GM19463 (cell line): ENCODE results near the gene ANKRD23.
"Not testable (repeated sequence)": the region's sequence is repeated elsewhere in the genome, so short reads cannot be mapped to it uniquely, and the experiment has no call there.

Source experiments
- ATAC-seq: cut with Tn5 transposase; IDR thresholded peaks from one replicate; pipeline ENCODE4 v1.9.1; 2021; ENCODE audit warnings: mild to moderate bottlenecking, moderate library complexity; ENCODE audit not compliant: unreplicated experiment

Gene ANKRD23

GRCh38 chr2:96864343-96865091 lies 20.7 kb upstream of the ANKRD23 start:
- ATAC-seq, result no peak

- ATAC-seq, result no peak
Observed at GRCh38 chr2:96863575-96864342, 19.9 kb upstream of the ANKRD23 start.

- ATAC-seq, result not testable (repeated sequence)
Observed at GRCh38 chr2:96863056-96863455, 19.2 kb upstream of the ANKRD23 start.

GRCh38 chr2:96861074-96861473 lies 17.3 kb upstream of the ANKRD23 start:
- ATAC-seq, result no peak

GRCh38 chr2:96860065-96861029 lies 16.5 kb upstream of the ANKRD23 start:
- no peak for ATAC-seq

GRCh38 chr2:96859681-96860064 lies 15.9 kb upstream of the ANKRD23 start:
- no peak for ATAC-seq

GRCh38 chr2:96859099-96859649 lies 15.4 kb upstream of the ANKRD23 start:
- no peak for ATAC-seq

- ATAC-seq, result peak; percentile 93
Observed at GRCh38 chr2:96857667-96858372, 14.0 kb upstream of the ANKRD23 start, which contains the start of gene ANKRD39. Gene ANKRD39 (minus strand): TSS chr2:96858016. CDS start chr2:96857987, 29 bp downstream.

- ATAC-seq, result no peak
Observed at GRCh38 chr2:96856776-96857666, 13.2 kb upstream of the ANKRD23 start.

GRCh38 chr2:96853321-96853720 lies 9.5 kb upstream of the ANKRD23 start:
- no peak for ATAC-seq

GRCh38 chr2:96852667-96853066 lies 8.8 kb upstream of the ANKRD23 start:
- ATAC-seq, result no peak

- no peak for ATAC-seq
Observed at GRCh38 chr2:96848264-96848663, 4.4 kb upstream of the ANKRD23 start.

- no peak for ATAC-seq
Observed at GRCh38 chr2:96847586-96847985, 3.8 kb upstream of the ANKRD23 start.

GRCh38 chr2:96846825-96847224 lies 3.0 kb upstream of the ANKRD23 start:
- no peak for ATAC-seq

GRCh38 chr2:96844405-96844808 lies 586 bp upstream of the ANKRD23 start:
- ATAC-seq, result no peak

- ATAC-seq, result no peak
Observed at GRCh38 chr2:96842600-96842999, 1.2 kb downstream of the ANKRD23 start.

GRCh38 chr2:96841701-96842495 lies 1.9 kb downstream of the ANKRD23 start:
- no peak for ATAC-seq
